ENCODE data around the gene NCOA3.

NCOA3 gene

GRCh38 chr20:47558295-47559066 is 56.8 kb downstream of the NCOA3 start:
- Histone ChIP-seq H3K27me3 (ENCODE audit: control insufficient read depth, low read length) (no peaks in the 10 kb centered on the region), H3K9me2 (replicated peaks; ENCODE audit: control insufficient read depth, low read length) (no peaks in the 10 kb centered on the region), H3K27ac (ENCODE audit: low read depth, low read length) (no peak overlapping the region), H3K4me3 (ENCODE audit: low read length) (no peak overlapping the region), H3K9me3 (ENCODE audit: control insufficient read depth, insufficient read depth, low read length) (no peaks in the 10 kb centered on the region), H3K4me2 (ENCODE audit: low read length) (peak overlapping the region; percentile 27; the same call in 1 of the 2 replicates), H3K36me3 (ENCODE audit: control insufficient read depth, low read length) (peaks cover 50% of the 10 kb centered on the region), H3F3A (ENCODE audit: control insufficient read depth, insufficient read depth) (peaks cover 14% of the 10 kb centered on the region; the same call in 1 of the 2 replicates), H3K4me1 (ENCODE audit: control insufficient read depth, low read length) (peaks cover 79% of the 10 kb centered on the region), H4K20me1 (ENCODE audit: control insufficient read depth, insufficient read depth, low read depth, low read length) (peaks cover 37% of the 10 kb centered on the region), H3K79me2 (ENCODE audit: control insufficient read depth, low read length) (peaks cover 92% of the 10 kb centered on the region)
- no peak for TF ChIP-seq EZH2phosphoT487 (IDR thresholded peaks at IDR 0.05; ENCODE audit: borderline replicate concordance, low read length)
- no peak for TF ChIP-seq CTCF (IDR thresholded peaks at IDR 0.05; ENCODE audit: low read depth, low read length, poor library complexity, severe bottlenecking)

GRCh38 chr20:47559141-47559540 is 57.5 kb downstream of the NCOA3 start:
- Histone ChIP-seq H3K27me3 (ENCODE audit: control insufficient read depth, low read length) (no peaks in the 10 kb centered on the region), H3F3A (ENCODE audit: control insufficient read depth, insufficient read depth) (peaks cover 14% of the 10 kb centered on the region; the same call in 1 of the 2 replicates), H4K20me1 (ENCODE audit: control insufficient read depth, insufficient read depth, low read depth, low read length) (peaks cover 41% of the 10 kb centered on the region), H3K36me3 (ENCODE audit: control insufficient read depth, low read length) (peaks cover 50% of the 10 kb centered on the region), H3K4me1 (ENCODE audit: control insufficient read depth, low read length) (peaks cover 84% of the 10 kb centered on the region), H3K9me3 (ENCODE audit: control insufficient read depth, insufficient read depth, low read length) (no peaks in the 10 kb centered on the region), H3K4me3 (ENCODE audit: low read length) (no peak overlapping the region), H3K27ac (ENCODE audit: low read depth, low read length) (no peak overlapping the region), H3K4me2 (ENCODE audit: low read length) (peak overlapping the region; percentile 27), H3K79me2 (ENCODE audit: control insufficient read depth, low read length) (peaks cover 98% of the 10 kb centered on the region), H3K9me2 (replicated peaks; ENCODE audit: control insufficient read depth, low read length) (no peaks in the 10 kb centered on the region)
- TF ChIP-seq CTCF (IDR thresholded peaks at IDR 0.05; ENCODE audit: low read depth, low read length, poor library complexity, severe bottlenecking): no peak
- no peak for TF ChIP-seq EZH2phosphoT487 (IDR thresholded peaks at IDR 0.05; ENCODE audit: borderline replicate concordance, low read length)

GRCh38 chr20:47561180-47561579 is 59.5 kb downstream of the NCOA3 start:
- Histone ChIP-seq H3K4me2 (ENCODE audit: low read length) (peak overlapping the region; percentile 27), H3K4me3 (ENCODE audit: low read length) (no peak overlapping the region), H3K9me2 (replicated peaks; ENCODE audit: control insufficient read depth, low read length) (no peaks in the 10 kb centered on the region), H3K36me3 (ENCODE audit: control insufficient read depth, low read length) (peaks cover 62% of the 10 kb centered on the region), H3K79me2 (ENCODE audit: control insufficient read depth, low read length) (peaks cover 100% of the 10 kb centered on the region), H3K4me1 (ENCODE audit: control insufficient read depth, low read length) (peaks cover 94% of the 10 kb centered on the region), H3K27ac (ENCODE audit: low read depth, low read length) (no peak overlapping the region), H3F3A (ENCODE audit: control insufficient read depth, insufficient read depth) (peaks cover 17% of the 10 kb centered on the region; the same call in 1 of the 2 replicates), H3K27me3 (ENCODE audit: control insufficient read depth, low read length) (no peaks in the 10 kb centered on the region), H3K9me3 (ENCODE audit: control insufficient read depth, insufficient read depth, low read length) (no peaks in the 10 kb centered on the region), H4K20me1 (ENCODE audit: control insufficient read depth, insufficient read depth, low read depth, low read length) (peaks cover 56% of the 10 kb centered on the region)
- TF ChIP-seq CTCF (IDR thresholded peaks at IDR 0.05; ENCODE audit: low read depth, low read length, poor library complexity, severe bottlenecking) (no peak), EZH2phosphoT487 (IDR thresholded peaks at IDR 0.05; ENCODE audit: borderline replicate concordance, low read length) (no peak)
